ENCODE results near the gene UNC13A.

GRCh38 chr19:17557466-17557865, 130.7 kb downstream of the UNC13A start:
- TF ChIP-seq CTCF (IDR thresholded peaks at IDR 0.05; ENCODE audit: extremely low read depth in 1 of 2, insufficient read depth in 1 of 2, low read depth in 1 of 2, low read length in 2 of 2): no peak
- TF ChIP-seq POLR2AphosphoS5 (IDR thresholded peaks at IDR 0.05; ENCODE audit: insufficient read depth, low read depth, low read length): no peak
- no peak for TF ChIP-seq POLR2A (IDR thresholded peaks at IDR 0.05; ENCODE audit: low read depth, low read length)
- TF ChIP-seq EZH2 (IDR thresholded peaks at IDR 0.05; ENCODE audit: borderline replicate concordance, low read depth, low read length, severe bottlenecking): no peak
- TF ChIP-seq MAX (IDR thresholded peaks at IDR 0.05; ENCODE audit: insufficient read depth, insufficient read length): no peak
- TF ChIP-seq GATA2 (IDR thresholded peaks at IDR 0.05; ENCODE audit: insufficient read depth, insufficient read length, low read depth, low read length): no peak
- TF ChIP-seq JUN (IDR thresholded peaks at IDR 0.05; ENCODE audit: borderline replicate concordance, insufficient read depth, insufficient read length, low read depth): no peak
- no peak for TF ChIP-seq FOS (IDR thresholded peaks at IDR 0.05; ENCODE audit: borderline replicate concordance, insufficient read depth, low read length)

Data from endothelial cell of umbilical vein (primary cell).